GM18517 (cell line): ENCODE data around the gene KIAA1549.

Source experiments
- ATAC-seq: cut with Tn5 transposase; IDR thresholded peaks from one replicate; pipeline ENCODE4 v1.9.1; 2021; ENCODE audit warnings: mild to moderate bottlenecking, moderate library complexity; ENCODE audit not compliant: unreplicated experiment

KIAA1549 gene

GRCh38 chr7:138911007-138911406, 70.2 kb downstream of the KIAA1549 start:
- ATAC-seq: no peak

DNA sequence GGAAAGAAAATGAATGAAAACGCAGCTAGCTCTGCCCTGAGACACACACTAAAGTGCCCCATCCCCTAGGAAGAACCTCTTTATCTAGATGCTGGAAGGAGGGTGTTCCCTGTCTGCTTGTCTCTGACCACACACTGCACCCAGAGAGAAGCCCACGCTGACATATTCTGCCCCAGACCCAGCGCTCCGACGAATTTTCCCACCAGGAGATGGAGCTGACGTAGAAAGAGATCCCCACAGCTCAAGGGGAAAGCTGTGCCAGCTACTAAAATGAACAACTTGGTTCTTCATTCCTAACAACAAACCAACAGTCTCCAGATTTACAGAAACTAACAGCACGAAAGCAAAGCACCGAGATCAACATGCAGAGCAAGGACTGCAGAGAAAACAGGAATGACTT, 73.3 kb downstream of the KIAA1549 start:
- ATAC-seq: no peak

DNA sequence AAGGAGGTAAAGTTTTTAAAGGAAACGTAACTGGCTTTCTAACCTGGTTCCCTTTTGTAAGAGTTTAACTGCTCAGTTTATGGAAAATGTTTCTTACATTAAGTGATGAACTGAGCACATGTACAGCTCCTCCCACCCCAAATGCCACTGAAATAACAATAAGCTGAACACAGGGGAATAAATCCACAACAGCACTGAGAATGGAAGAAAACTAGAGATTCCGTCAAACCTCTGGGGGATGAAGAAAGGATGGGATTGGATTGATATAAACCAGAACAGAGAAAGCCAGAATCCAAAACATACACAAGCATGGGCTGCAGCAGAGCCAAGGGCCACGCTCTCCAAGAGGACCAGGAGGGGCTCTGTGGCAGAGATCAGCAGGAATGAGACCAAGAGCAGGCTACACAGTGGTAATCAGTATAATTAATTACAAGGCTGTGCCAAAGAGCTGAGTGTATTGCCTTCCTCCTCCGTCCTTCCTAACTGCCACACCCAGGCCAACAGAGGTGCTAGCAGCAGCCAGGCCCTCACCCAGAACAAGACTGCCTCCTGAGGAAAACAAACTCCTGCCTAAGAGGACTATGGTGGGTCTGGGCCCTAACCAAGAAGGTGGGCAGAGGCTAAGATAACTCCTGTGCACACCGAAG, 73.9 kb downstream of the KIAA1549 start:
- ATAC-seq: no peak

DNA sequence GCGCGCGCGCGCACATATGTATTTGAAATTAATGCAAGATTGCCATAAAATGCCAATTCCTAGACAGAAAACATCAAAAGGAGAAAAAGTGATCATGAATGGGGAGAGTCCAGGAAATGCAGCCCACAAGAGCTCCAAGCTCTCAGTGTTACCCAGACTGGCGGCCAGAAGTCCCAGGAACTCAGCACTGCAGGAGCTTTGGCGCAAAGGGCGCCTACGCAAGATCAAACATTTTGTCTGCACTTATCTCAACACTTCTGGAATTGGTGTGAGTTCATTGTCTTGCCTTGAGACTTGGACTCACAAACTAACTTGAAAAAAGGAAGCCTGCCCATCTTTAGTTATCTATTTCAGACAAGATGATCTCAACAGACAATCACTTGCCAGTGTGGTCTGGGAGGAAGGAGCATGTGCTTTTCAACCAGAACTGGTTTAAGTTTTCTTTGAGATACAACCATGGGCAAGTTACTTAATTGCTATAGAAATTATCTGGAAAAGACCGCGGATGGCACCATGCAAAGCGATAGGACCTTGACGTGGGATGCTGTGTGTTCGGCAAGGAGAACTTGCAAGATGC, 77.2 kb downstream of the KIAA1549 start:
- no peak for ATAC-seq

GRCh38 chr7:138903186-138903820, 77.9 kb downstream of the KIAA1549 start:
- ATAC-seq: no peak

- no peak for ATAC-seq
Observed at GRCh38 chr7:138902161-138902560, 79.0 kb downstream of the KIAA1549 start.

GRCh38 chr7:138900035-138900828, 81.0 kb downstream of the KIAA1549 start:
- no peak for ATAC-seq

DNA sequence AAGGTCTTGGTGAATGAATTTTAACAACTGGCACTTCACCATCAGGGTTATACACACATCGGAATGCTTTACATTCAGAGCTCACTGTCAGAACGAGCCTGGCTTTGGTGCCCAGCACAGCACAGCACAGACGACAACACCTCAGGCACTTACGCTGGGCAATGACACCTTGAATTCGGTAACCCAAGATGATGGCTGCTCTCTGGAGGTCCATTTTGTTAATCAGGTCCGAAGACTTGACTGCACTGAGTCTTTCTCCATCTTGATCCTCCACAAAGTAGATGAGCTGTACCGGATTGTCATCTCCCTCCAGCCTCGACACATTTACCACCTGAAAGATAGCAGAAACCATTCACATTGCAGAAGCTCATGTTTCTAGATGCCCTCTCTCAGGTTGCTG, 82.4 kb downstream of the KIAA1549 start:
- no peak for ATAC-seq

DNA sequence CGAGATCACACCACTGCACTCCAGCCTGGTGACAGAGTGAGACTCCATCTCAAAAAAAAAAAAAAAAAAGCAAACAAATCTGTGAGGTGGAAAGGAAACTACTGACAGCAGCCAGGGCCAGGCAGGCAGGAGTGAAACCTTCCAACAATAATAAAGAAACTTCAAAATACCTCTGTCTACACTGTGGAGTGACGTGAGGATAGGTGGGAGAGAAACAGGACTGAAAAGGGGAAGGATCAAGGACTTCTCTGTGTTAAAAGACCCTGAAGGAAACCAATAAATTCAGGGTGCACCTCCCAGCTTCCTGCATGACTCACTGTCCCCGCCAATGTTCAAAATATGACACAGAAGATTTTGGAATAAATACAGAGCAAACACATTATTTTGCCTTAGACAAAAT, 82.9 kb downstream of the KIAA1549 start:
- no peak for ATAC-seq

DNA sequence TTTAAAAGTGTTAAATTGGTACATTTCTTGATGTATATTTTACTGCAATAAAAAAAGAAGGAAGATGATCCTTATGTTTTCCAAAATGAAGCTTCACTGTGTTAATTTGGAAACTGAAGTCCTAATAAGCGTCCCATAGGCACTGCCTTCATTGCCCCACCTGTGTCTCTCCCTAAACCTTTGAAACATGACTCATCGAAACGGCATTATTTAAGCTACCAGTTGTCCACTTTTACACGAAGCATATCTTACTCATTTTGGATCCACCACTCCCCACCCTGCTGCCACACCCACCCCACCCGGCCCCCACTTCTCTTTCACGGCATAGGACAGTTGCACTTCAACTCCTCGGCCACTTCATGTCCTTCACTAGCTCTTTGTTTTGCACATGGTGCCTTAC, 85.5 kb downstream of the KIAA1549 start:
- ATAC-seq: no peak

GRCh38 chr7:138893258-138893657, 87.9 kb downstream of the KIAA1549 start:
- ATAC-seq: no peak

- no peak for ATAC-seq
Observed at GRCh38 chr7:138892812-138893211, 88.4 kb downstream of the KIAA1549 start.

- ATAC-seq: no peak
Observed at GRCh38 chr7:138892006-138892630, 89.1 kb downstream of the KIAA1549 start.

- no peak for ATAC-seq
Observed at GRCh38 chr7:138891446-138891810, 89.8 kb downstream of the KIAA1549 start.

DNA sequence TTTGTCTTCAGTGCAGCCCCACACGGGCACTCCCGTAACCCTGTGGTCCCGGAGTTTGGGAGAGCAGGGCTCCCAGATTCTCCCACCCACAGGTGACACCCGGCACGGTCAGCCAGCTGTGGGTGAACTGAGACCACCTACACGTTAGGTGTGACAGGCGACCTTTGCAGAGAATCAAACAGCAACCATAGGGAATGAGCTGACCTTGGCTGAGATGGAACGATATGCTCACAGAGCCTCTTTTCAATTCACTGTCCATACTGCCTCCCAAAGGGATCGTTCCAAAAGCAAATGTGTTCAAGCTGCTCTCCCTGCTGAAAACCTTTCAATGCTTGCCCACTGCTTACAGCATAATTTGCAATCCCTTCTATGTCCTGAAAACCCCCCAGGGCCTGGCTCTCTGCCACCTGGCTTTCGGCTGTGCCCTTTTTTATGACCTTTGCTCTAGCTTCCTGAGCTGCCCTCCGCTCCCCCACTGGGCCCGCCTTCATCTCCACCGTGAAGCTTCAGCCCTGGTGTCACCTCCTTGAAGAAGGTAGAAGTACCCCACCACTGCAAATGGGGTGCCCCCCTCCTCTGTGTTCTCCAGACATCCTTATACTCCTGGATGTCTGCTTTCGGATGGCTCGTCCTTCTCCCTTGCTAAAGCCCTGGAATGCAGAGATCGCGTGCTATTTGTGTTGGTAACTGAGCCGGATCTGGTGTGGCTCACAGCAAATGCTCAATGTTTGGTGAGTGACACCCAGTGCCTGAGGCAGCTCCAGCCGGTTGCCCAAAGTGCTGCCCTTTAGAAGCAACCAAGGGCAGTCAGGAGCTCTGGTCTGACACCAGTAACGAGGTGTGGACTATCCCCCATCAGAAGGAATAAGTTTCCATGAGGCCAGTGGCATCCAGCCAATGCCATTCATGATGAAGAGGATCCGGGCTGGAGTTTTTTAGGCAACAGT, 90.4 kb downstream of the KIAA1549 start:
- ATAC-seq: no peak

DNA sequence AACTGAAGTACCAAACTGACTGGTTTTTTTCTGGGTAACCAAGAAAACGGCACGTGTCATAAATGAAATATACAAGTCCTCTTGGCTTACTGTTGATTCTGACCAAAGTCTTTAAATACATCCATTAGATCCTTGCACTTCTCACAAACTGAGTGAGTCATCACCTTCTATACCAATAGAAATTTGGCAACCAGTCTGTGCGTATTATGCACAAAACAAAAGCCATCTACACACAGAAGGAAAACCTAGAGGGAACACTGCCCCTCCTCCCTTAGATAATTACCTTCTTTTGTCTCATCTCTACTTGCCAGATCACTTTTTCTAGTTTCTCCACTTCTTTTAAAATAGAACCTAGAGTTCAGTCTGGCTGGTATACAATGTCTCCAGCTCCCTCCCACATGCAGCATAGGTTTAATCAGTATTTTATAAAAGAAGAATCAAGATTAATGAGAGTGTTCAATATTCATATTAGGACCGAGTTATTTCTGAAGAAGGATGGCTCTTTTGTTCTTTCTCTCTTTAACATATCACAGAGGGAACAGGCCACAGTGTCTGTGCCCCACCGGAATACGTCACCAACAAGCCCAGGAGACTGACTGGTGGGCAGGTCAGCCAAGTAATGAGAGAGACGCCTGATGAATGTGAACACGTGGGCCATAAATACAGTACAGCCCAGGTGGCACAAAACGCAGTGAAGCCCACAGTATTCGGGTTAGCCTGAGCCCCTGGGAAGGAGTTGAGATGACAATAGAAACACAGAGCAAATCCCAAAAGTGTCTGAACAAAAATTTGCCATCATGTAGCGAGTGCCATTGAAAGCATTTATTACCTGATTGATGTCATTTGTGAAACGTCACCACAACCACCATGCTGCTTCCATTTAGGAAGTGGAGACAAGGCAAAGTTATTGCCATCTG, 91.3 kb downstream of the KIAA1549 start:
- no peak for ATAC-seq

DNA sequence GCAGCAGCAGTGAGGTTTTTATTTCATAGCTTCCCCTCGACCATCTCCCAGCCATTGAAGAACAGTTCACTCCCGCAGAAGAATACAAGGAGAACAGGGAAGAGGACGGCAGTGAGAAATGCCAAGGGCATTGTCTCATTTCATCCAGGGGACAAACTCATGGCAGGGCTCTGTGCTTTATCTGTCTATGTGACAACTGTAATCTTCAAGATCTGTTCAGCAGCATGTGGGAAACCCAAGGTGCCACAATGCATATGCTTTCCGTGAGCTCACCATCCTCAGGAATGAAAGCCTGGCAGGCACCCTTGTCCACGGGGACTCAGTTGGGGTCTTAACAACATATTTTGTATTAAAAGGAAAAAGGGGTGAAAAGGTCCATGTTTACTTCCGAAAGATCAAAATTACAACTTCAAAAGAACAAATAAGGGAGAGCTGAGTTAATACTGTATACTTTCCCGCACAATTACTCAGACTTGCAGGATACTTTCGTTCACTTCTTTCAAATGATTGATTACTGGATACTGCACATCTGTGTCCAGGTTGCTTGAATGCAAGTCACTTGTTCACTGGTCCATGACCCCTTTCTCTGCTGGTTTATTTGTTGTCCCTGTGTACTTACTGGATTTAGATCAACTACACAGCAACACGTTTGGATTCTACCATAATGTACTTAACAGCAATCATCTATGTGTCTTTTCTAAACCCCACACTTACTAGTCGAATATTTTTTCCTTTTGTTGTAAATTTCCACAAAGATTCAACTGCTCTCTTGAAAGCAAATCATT, 93.1 kb downstream of the KIAA1549 start:
- no peak for ATAC-seq

GRCh38 chr7:138887085-138887710, 94.0 kb downstream of the KIAA1549 start:
- no peak for ATAC-seq
